ENCODE measurements around the gene SLC1A7. TPM values are rescaled to one million over a fixed set of nuclear protein-coding genes. Genes with fewer than 3 reads are reported as not detected.

The SLC1A7 gene
- total RNA-seq, 1 donor from 2014 or later = not detected

DNA sequence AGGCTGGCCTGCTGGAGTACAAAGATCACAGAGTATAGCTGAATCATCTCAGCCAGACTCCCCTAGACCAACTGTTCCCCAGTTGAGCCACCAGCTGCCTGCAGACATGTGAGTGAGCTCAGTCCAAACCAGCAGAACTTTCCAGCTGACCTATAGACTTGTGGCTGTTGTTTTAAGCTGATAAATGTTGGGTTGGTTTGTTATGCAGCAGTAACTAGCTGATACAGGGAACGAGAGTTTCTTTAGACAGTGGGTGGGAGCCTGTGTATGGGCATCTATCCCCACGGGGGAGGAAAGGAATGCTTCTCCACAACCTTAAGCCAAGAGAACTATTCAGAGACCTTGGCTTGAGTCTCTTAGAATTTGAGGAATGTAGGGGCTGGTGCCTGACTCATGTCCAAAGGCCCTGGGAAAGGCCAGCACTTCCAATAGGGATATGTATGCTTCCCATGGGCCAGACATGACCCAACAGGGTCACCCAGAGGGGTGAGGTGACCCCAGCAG, 30.1 kb downstream of the SLC1A7 start:
- Histone ChIP-seq H3K27me3 (ENCODE audit: control insufficient read depth, insufficient read depth, low read length) (no peaks in the 10 kb centered on the region), H3K4me3 (ENCODE audit: low read depth, low read length) (no peak overlapping the region)
- peak; percentile 12 for DNase-seq (ENCODE audit: low read depth)

DNA sequence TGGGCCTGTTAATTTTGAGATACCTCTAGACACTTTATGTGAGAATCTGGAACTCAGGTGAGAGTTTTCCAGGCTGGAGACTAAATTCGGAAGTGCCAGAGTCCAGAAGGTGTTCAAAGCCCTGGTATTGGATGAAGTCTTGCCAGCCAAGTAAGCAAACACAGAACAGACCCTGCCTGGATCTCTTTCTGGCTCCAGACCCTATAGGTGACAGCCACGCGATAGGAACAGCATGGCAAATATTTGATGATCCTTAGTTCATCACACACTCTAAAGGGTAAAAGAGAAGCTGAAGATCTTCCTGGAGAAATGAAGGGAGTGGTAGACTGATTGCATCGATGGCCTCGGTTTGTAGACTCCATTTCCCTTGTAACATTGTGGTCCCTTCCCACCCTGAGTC, 30.7 kb downstream of the SLC1A7 start:
- no peak for DNase-seq (ENCODE audit: low read depth)
- TF ChIP-seq, protein P1, sequence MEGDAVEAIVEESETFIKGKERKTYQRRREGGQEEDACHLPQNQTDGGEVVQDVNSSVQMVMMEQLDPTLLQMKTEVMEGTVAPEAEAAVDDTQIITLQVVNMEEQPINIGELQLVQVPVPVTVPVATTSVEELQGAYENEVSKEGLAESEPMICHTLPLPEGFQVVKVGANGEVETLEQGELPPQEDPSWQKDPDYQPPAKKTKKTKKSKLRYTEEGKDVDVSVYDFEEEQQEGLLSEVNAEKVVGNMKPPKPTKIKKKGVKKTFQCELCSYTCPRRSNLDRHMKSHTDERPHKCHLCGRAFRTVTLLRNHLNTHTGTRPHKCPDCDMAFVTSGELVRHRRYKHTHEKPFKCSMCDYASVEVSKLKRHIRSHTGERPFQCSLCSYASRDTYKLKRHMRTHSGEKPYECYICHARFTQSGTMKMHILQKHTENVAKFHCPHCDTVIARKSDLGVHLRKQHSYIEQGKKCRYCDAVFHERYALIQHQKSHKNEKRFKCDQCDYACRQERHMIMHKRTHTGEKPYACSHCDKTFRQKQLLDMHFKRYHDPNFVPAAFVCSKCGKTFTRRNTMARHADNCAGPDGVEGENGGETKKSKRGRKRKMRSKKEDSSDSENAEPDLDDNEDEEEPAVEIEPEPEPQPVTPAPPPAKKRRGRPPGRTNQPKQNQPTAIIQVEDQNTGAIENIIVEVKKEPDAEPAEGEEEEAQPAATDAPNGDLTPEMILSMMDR (IDR thresholded peaks at IDR 0.05; ENCODE audit: insufficient read depth, low read length, poor library complexity, severe bottlenecking) = no peak
- no peaks in the 10 kb centered on the region for H3K27me3 ChIP-seq (ENCODE audit: control insufficient read depth, insufficient read depth, low read length)
- no peaks in the 10 kb centered on the region for H3K36me3 ChIP-seq (ENCODE audit: control insufficient read depth, insufficient read depth, low read length)
- no peak overlapping the region for H3K4me3 ChIP-seq (ENCODE audit: low read depth, low read length)

More for the DNA sequence above, 30.1 kb downstream of the SLC1A7 start:
- TF ChIP-seq, protein P1 (IDR thresholded peaks at IDR 0.05; ENCODE audit: insufficient read depth, low read length, poor library complexity, severe bottlenecking) = no peak
- H3K36me3 ChIP-seq (ENCODE audit: control insufficient read depth, insufficient read depth, low read length) = no peaks in the 10 kb centered on the region

DNA sequence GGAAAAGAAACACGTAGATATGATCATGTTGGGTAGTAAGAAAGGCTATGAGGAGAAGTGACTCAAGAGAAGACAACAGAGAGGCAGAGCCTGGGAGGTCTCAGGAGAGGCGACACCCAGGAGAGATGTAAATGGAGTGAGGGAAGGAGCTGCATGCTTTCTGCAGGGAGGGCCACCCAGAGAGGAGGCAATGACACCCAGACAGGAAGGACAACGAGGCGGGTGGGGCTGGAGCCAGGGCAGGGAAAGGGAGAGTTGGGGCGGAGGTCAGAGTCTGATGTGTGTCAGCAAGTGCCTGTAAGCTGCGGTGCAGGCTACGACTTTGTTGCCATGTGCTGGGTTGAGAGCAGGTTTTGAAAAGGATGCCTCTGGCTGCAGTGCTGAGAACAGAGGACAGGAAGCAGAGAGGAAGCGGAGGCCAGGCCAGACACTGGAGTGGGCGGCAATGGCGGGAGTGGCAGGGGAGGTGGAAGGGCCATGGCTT, 31.3 kb downstream of the SLC1A7 start:
- no peak overlapping the region for H3K4me3 ChIP-seq (ENCODE audit: low read depth, low read length)
- TF ChIP-seq, protein P1 (IDR thresholded peaks at IDR 0.05; ENCODE audit: insufficient read depth, low read length, poor library complexity, severe bottlenecking) = no peak
- H3K27me3 ChIP-seq (ENCODE audit: control insufficient read depth, insufficient read depth, low read length) = no peaks in the 10 kb centered on the region
- no peak for DNase-seq (ENCODE audit: low read depth)
- H3K36me3 ChIP-seq (ENCODE audit: control insufficient read depth, insufficient read depth, low read length) = no peaks in the 10 kb centered on the region

DNA sequence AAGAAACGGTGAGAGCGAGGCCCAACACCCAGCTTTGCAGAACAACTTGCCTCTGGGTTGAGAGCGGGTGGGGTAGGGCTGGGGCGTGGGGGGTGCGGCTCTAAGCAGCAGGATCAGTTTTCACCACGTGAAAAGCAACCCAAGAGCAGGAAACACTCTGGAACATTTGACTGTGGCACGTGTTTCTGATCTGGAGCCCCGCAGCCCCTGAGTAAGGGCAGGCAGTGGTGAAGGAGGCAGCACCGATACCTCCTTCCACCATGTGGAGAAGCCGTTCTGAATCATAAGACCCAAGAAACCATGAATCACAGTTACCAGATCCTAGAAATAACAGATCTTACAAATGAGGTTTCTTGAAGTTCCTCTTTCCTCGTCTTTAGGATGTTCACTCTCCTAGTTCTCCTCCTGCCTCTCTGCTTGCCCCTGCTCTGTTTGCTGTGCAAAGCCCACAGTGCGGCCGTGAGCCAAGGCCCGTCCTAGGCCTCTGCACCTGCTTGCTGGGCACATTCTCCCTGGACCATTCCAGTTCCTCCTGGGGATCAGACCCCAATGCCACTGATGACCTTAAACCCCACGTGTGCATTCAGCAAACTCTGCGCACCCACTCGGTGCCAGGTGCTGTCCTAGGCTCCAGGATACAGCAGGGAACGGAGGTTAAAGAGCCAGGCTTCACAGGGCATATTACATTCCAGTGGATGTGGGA, 31.9 kb downstream of the SLC1A7 start:
- TF ChIP-seq, protein P1 (IDR thresholded peaks at IDR 0.05; ENCODE audit: insufficient read depth, low read length, poor library complexity, severe bottlenecking) = no peak
- H3K4me3 ChIP-seq (ENCODE audit: low read depth, low read length) = no peak overlapping the region
- DNase-seq (ENCODE audit: low read depth) = no peak
- H3K36me3 ChIP-seq (ENCODE audit: control insufficient read depth, insufficient read depth, low read length) = no peaks in the 10 kb centered on the region
- H3K27me3 ChIP-seq (ENCODE audit: control insufficient read depth, insufficient read depth, low read length) = no peaks in the 10 kb centered on the region

DNA sequence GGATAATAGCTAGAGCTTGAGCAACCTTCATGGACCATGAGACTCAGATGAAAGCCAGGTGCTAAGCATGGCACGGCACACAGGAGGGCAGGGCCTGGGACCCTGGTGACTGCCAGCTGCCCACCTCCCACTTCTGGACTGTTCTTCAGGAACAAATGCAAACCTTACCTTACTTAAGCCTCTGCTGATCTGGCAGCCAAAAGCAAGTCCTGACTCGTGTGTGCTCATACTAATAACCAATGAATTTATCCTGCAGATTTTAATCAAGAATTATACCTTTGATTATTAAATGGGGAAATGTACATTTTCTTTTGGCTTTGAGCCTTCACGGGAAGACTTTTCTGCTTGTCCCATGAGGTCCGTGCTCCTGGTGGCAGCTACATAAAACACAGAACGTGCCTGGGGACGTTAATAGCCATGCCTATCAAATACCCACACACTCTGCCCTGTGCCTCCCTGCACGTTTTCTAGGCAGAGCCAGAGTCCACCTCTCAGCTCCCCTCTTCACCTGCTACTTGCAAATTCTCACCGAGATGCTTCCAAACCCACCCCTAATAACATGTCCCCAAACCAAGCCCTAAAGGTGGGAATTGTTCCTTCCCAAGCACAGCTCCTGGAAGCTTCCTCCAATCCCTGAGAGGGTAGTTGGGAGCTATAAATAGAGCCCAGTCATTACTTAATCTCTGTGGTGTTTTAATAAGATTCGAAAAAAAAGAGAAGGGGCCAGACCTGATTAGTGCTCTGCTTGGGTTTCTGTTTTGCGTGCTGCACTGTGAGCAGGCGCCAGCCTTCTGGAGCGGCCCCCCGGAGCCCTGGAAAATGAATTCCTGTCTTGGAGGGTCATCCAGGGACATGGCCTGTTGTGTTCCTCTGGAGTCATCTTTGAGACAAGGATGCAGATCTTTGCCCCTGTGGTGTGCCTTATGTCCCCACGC, 33.5 kb downstream of the SLC1A7 start:
- TF ChIP-seq, protein P1 (IDR thresholded peaks at IDR 0.05; ENCODE audit: insufficient read depth, low read length, poor library complexity, severe bottlenecking) = no peak
- Histone ChIP-seq H3K27me3 (ENCODE audit: control insufficient read depth, insufficient read depth, low read length) (no peaks in the 10 kb centered on the region), H3K36me3 (ENCODE audit: control insufficient read depth, insufficient read depth, low read length) (no peaks in the 10 kb centered on the region), H3K4me3 (ENCODE audit: low read depth, low read length) (no peak overlapping the region)
- DNase-seq (ENCODE audit: low read depth) = no peak
